HL-60 (cell line): ENCODE measurements around the gene C17orf67.
A peak's percentile ranks its signal among the peaks of the same experiment; 100 is the strongest.

ENCODE experiments used
- DNase-seq, 2 experiments: peaks; one replicate each; pipeline ENCODE4 v3.0.0-alpha.2; 2010 to 2020; ENCODE audit warnings: low read depth in 1 of 2, low spot score in 1 of 2
- H3K27ac ChIP-seq: fragments of 250-450 bp; sonication (Bioruptor Pico); replicated peaks from 2 replicates; pipeline ENCODE4 v1.5.1; 2020; ENCODE audit warnings: mild to moderate bottlenecking, moderate library complexity
- H3K27me3 ChIP-seq: fragments of 250-450 bp; sonication (Bioruptor Pico); 2 replicates; pipeline ENCODE4 v1.5.1; 2021; ENCODE audit warnings: mild to moderate bottlenecking, moderate library complexity; ENCODE audit not compliant: insufficient read depth, poor library complexity, severe bottlenecking
- H3K4me3 ChIP-seq: replicated peaks from 2 replicates; pipeline ENCODE4 v1.5.1; 2011; ENCODE audit warnings: mild to moderate bottlenecking, control low read depth, low read length; ENCODE audit not compliant: insufficient read depth
- GABPA ChIP-seq: IDR thresholded peaks from 2 replicates; pipeline ENCODE4 v1.6.1; 2012; ENCODE audit warnings: low read depth
- POLR2AphosphoS5 ChIP-seq: IDR thresholded peaks from 2 replicates; pipeline ENCODE4 v1.6.1; 2012; ENCODE audit warnings: low read depth
- REST ChIP-seq: IDR thresholded peaks from 2 replicates; pipeline ENCODE4 v1.6.1; 2012; ENCODE audit warnings: low read depth; ENCODE audit not compliant: insufficient replicate concordance
- SPI1 ChIP-seq: IDR thresholded peaks from 2 replicates; pipeline ENCODE4 v1.6.1; 2012; ENCODE audit warnings: low read depth, mild to moderate bottlenecking, borderline replicate concordance
- TF ChIP-seq, protein P1 (sequence below): IDR thresholded peaks from one replicate; pipeline ENCODE4 v1.5.1; 2011; ENCODE audit warnings: low read length, control low read depth, inconsistent platforms; ENCODE audit not compliant: insufficient read depth

C17orf67 gene

DNA sequence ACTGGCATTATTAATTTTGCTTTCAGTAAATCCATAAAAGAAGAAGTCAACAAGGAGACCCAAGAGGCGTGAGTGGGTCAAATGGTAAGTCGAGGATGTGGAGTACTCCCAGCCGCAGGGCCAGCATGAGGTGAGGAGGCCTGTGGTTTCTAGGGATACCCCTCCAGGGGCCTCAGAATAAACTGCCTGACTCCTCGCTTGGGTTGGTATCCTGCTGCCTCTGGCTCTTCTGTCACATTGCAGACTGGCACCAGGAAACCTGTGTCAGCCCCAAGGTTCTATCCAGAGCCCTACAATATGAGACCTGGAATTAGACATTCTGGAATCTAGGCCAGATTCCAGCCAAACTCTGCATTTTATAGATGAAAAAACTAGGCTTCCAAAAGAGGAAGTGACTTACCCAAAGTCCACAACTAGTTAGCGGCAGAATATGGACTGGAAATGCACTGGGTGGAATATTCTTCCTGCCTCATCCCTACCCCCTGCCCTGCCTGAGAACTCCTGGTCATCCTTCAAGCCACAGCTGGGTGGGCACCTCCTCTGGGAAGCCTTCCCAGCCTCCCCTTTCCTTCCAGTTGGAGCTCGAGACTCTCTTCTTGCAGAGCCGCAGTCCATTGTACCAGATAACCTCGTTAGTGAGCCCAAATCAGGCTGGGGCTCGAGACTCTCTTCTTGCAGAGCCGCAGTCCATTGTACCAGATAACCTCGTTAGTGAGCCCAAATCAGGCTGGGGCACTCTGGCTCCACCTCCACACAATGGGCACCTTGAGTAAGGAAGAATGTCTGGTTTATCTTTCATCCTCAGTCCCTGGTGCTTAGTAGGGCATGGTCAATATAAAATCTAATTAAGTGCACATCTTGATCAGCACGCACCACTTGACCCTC lies 22.6 kb downstream of the C17orf67 start:
- Histone ChIP-seq H3K27me3 (no peaks in the 10 kb centered on the region), H3K4me3 (no peak overlapping the region), H3K27ac (no peak overlapping the region)
- DNase-seq, result no peak
- TF ChIP-seq SPI1, result peak; percentile 94
- no peak for TF ChIP-seq GABPA

DNA sequence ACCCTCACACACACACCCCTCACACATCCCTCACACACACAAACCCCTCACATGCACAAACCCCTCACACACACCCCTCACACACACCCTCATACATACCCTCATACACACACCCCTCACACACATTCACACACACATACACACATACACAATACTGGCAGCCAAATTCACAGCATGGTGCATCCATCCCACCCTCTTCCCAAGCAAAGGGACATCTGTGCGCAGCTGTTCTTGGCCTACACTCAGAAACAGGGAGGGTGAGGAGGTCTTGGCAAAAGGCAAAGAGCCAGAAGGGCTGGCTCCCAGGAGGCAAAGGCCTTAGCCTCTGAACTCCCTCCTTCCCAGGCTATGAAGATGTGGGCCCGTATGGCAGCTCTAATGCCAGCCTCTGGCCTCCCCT lies 23.4 kb downstream of the C17orf67 start:
- TF ChIP-seq POLR2AphosphoS5, result no peak
- no peak for TF ChIP-seq GABPA
- TF ChIP-seq, protein P1, sequence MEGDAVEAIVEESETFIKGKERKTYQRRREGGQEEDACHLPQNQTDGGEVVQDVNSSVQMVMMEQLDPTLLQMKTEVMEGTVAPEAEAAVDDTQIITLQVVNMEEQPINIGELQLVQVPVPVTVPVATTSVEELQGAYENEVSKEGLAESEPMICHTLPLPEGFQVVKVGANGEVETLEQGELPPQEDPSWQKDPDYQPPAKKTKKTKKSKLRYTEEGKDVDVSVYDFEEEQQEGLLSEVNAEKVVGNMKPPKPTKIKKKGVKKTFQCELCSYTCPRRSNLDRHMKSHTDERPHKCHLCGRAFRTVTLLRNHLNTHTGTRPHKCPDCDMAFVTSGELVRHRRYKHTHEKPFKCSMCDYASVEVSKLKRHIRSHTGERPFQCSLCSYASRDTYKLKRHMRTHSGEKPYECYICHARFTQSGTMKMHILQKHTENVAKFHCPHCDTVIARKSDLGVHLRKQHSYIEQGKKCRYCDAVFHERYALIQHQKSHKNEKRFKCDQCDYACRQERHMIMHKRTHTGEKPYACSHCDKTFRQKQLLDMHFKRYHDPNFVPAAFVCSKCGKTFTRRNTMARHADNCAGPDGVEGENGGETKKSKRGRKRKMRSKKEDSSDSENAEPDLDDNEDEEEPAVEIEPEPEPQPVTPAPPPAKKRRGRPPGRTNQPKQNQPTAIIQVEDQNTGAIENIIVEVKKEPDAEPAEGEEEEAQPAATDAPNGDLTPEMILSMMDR, result no peak
- TF ChIP-seq REST, result no peak
- no peak for TF ChIP-seq SPI1
- Histone ChIP-seq H3K4me3 (no peak overlapping the region), H3K27ac (no peak overlapping the region), H3K27me3 (no peaks in the 10 kb centered on the region)
- no peak for DNase-seq

DNA sequence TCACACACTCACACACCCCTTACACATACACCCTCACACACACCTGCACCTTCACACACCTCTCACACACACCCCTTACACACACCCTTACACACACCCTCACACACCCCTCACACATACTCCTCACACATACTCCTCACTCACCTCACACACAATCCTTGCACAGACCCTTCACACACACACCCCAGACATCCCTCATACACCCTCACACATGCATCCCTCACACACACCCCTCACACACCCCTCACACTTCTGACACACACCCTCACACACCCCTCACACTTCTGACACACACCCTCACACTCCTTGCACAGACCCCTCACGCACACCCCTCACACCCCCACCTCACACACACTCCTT lies 23.9 kb downstream of the C17orf67 start:
- DNase-seq, result no peak
- H3K27ac ChIP-seq, result no peak overlapping the region
- TF ChIP-seq, protein P1, result no peak
- no peak for TF ChIP-seq GABPA
- TF ChIP-seq POLR2AphosphoS5, result no peak
- TF ChIP-seq SPI1, result no peak
- no peak for TF ChIP-seq REST
- no peaks in the 10 kb centered on the region for H3K27me3 ChIP-seq
- H3K4me3 ChIP-seq, result no peak overlapping the region

DNA sequence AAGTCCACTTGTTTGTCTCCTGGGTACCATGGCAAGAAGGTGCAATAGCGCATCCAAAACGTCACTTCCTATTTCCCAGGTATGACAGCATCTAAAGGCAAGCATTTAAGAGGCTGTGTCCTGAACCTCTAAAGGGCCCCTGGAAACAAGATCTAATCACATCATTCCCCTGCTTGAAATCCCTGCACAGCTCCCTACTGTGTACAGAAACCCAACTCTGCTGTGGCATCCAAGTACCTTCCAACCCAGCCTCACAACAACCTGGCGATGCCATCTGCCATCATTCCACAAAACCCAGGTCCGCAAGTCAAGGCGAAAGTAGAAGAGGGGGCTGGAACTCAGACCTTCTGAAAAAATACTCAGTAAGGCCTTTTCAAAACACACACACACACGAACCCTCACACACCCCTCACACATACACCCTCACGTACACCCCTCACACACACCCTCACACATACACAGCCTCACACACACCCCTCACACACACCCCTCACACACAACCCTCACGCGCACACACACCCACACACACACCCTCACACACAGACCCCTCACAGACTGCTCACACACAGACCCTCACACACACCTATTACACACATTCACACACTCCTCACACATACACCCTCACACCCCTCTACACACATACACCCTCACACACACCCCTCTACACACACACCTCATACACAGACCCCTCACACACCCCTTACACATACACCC lies 24.5 kb downstream of the C17orf67 start:
- no peak for TF ChIP-seq REST
- TF ChIP-seq, protein P1, result no peak
- no peak for TF ChIP-seq SPI1
- TF ChIP-seq POLR2AphosphoS5, result no peak
- H3K4me3 ChIP-seq, result no peak overlapping the region
- no peak for DNase-seq
- H3K27ac ChIP-seq, result no peak overlapping the region
- H3K27me3 ChIP-seq, result no peaks in the 10 kb centered on the region
